IMR-90 (cell line): Measurements from ENCODE around the gene SLC35B4.

ENCODE experiments used
- CTCF ChIP-seq: conservative IDR thresholded peaks from 2 replicates; pipeline ENCODE4 v1.5.1; 2012; ENCODE audit warnings: mild to moderate bottlenecking, low read depth, low read length, improper control_type of control experiment
- MAFK ChIP-seq: IDR thresholded peaks from 2 replicates; pipeline ENCODE4 v1.6.1; 2012; ENCODE audit warnings: low read depth, low read length, improper control_type of control experiment
- POLR2A ChIP-seq: IDR thresholded peaks from 2 replicates; pipeline ENCODE4 v1.6.1; 2012; ENCODE audit warnings: mild to moderate bottlenecking, low read depth, low read length
- RCOR1 ChIP-seq: IDR thresholded peaks from 2 replicates; pipeline ENCODE4 v1.6.1; 2012; ENCODE audit warnings: mild to moderate bottlenecking, low read length, improper control_type of control experiment; ENCODE audit not compliant: insufficient replicate concordance

- TF ChIP-seq CTCF (no peak), POLR2A (no peak), RCOR1 (no peak), MAFK (no peak)
Observed at GRCh38 chr7:134337980-134338379, 21.2 kb upstream of the SLC35B4 start.
